Mucosa of rectum (tissue), 2 donors: ENCODE results near the gene PRKACA.

Source experiments
- H3K27ac ChIP-seq, 2 donors: one replicate each; pipeline ENCODE4 v1.7.0; 2013; ENCODE audit warnings: inconsistent platforms in 2 of 2, low read depth in 2 of 2, low read length in 2 of 2
- H3K27me3 ChIP-seq, 2 donors: one replicate each; pipeline ENCODE4 v1.7.0; 2013; ENCODE audit warnings: low read length in 2 of 2; ENCODE audit not compliant: control insufficient read depth in 2 of 2, insufficient read depth in 2 of 2
- H3K36me3 ChIP-seq, 2 donors: one replicate each; pipeline ENCODE4 v1.7.0; 2013; ENCODE audit warnings: low read length in 2 of 2; ENCODE audit not compliant: control insufficient read depth in 2 of 2, insufficient read depth in 2 of 2
- H3K4me1 ChIP-seq, 2 donors: one replicate each; pipeline ENCODE4 v1.7.0; 2013; ENCODE audit warnings: low read length in 2 of 2, mild to moderate bottlenecking in 1 of 2; ENCODE audit not compliant: control insufficient read depth in 2 of 2, insufficient read depth in 2 of 2
- H3K4me3 ChIP-seq, 2 donors: one replicate each; pipeline ENCODE4 v1.7.0; 2013; ENCODE audit warnings: low read length in 2 of 2
- H3K9ac ChIP-seq, 2 donors: one replicate each; pipeline ENCODE4 v1.7.0; 2013; ENCODE audit warnings: low read length in 2 of 2, low read depth in 1 of 2, mild to moderate bottlenecking in 1 of 2
- H3K9me3 ChIP-seq, 2 donors: one replicate each; pipeline ENCODE4 v1.7.0; 2013; ENCODE audit warnings: low read length in 2 of 2; ENCODE audit not compliant: control insufficient read depth in 2 of 2
- donor health status: healthy.
- donor health status: Normal muscosa, but diverticular disease.

The PRKACA gene

GRCh38 chr19:14117668-14118164 lies at the start of gene PRKACA:
PRKACA (minus strand) TSS chr19:14117762; CDS start chr19:14117547, 215 bp downstream.
- Histone ChIP-seq H3K9me3 (no peaks in the 10 kb centered on the region), H3K4me3 (peak within 1 kb of the TSS; percentile 75 to 77), H3K27ac (peak within 1 kb of the TSS; percentile 92 to 95), H3K9ac (peak within 1 kb of the TSS; percentile 69 to 80), H3K4me1 (peaks cover 24 to 38% of the 10 kb centered on the region in 2 donors), H3K27me3 (no peaks in the 10 kb centered on the region), H3K36me3 (no peaks in the 10 kb centered on the region)

- Histone ChIP-seq H3K9ac (peak overlapping the region in 1 of 2 donors; percentile 17), H3K4me3 (no peak overlapping the region), H3K27me3 (no peaks in the 10 kb centered on the region), H3K27ac (no peak overlapping the region), H3K4me1 (no peaks in the 10 kb centered on the region), H3K9me3 (no peaks in the 10 kb centered on the region), H3K36me3 (peaks cover 20 to 22% of the 10 kb centered on the region in 2 donors)
Observed at GRCh38 chr19:14166999-14167575, 49.5 kb upstream of the PRKACA start.

GRCh38 chr19:14165990-14166830 lies 48.6 kb upstream of the PRKACA start:
- H3K4me1 ChIP-seq: no peaks in the 10 kb centered on the region
- H3K36me3 ChIP-seq: peaks cover 15 to 16% of the 10 kb centered on the region in 2 donors
- no peaks in the 10 kb centered on the region for H3K9me3 ChIP-seq
- no peak overlapping the region for H3K27ac ChIP-seq
- no peaks in the 10 kb centered on the region for H3K27me3 ChIP-seq
- no peak overlapping the region for H3K4me3 ChIP-seq
- H3K9ac ChIP-seq: no peak overlapping the region

GRCh38 chr19:14164724-14165493 lies 47.3 kb upstream of the PRKACA start:
- Histone ChIP-seq H3K9ac (no peak overlapping the region), H3K27me3 (no peaks in the 10 kb centered on the region), H3K4me1 (no peaks in the 10 kb centered on the region), H3K36me3 (peaks cover 7% of the 10 kb centered on the region in 2 donors), H3K4me3 (no peak overlapping the region), H3K9me3 (no peaks in the 10 kb centered on the region), H3K27ac (no peak overlapping the region)

- Histone ChIP-seq H3K27ac (no peak overlapping the region), H3K36me3 (peaks cover 7 to 8% of the 10 kb centered on the region in 2 donors), H3K4me3 (no peak overlapping the region), H3K4me1 (no peaks in the 10 kb centered on the region), H3K9me3 (no peaks in the 10 kb centered on the region), H3K27me3 (no peaks in the 10 kb centered on the region), H3K9ac (no peak overlapping the region)
Observed at GRCh38 chr19:14164082-14164481, 46.5 kb upstream of the PRKACA start.

GRCh38 chr19:14162871-14163297 lies 45.3 kb upstream of the PRKACA start:
- no peak overlapping the region for H3K4me3 ChIP-seq
- no peaks in the 10 kb centered on the region for H3K4me1 ChIP-seq
- H3K27ac ChIP-seq: no peak overlapping the region
- peaks cover 12 to 15% of the 10 kb centered on the region in 2 donors for H3K36me3 ChIP-seq
- no peak overlapping the region for H3K9ac ChIP-seq
- H3K27me3 ChIP-seq: no peaks in the 10 kb centered on the region
- H3K9me3 ChIP-seq: no peaks in the 10 kb centered on the region

- Histone ChIP-seq H3K4me3 (no peak overlapping the region), H3K9me3 (no peaks in the 10 kb centered on the region), H3K4me1 (no peaks in the 10 kb centered on the region), H3K27me3 (no peaks in the 10 kb centered on the region), H3K9ac (no peak overlapping the region), H3K27ac (no peak overlapping the region), H3K36me3 (peaks cover 17 to 24% of the 10 kb centered on the region in 2 donors)
Observed at GRCh38 chr19:14161305-14161704, 43.7 kb upstream of the PRKACA start.

- Histone ChIP-seq H3K9ac (no peak overlapping the region), H3K4me3 (no peak overlapping the region), H3K36me3 (peaks cover 19 to 29% of the 10 kb centered on the region in 2 donors), H3K4me1 (no peaks in the 10 kb centered on the region), H3K27ac (no peak overlapping the region), H3K9me3 (no peaks in the 10 kb centered on the region), H3K27me3 (no peaks in the 10 kb centered on the region)
Observed at GRCh38 chr19:14160017-14160703, 42.6 kb upstream of the PRKACA start.

GRCh38 chr19:14159059-14159458 lies 41.5 kb upstream of the PRKACA start:
- no peak overlapping the region for H3K9ac ChIP-seq
- no peaks in the 10 kb centered on the region for H3K9me3 ChIP-seq
- H3K27ac ChIP-seq: no peak overlapping the region
- H3K27me3 ChIP-seq: no peaks in the 10 kb centered on the region
- peaks cover 22 to 32% of the 10 kb centered on the region in 2 donors for H3K36me3 ChIP-seq
- no peak overlapping the region for H3K4me3 ChIP-seq
- H3K4me1 ChIP-seq: no peaks in the 10 kb centered on the region
